Liver (tissue), 9 donors: Measurements from ENCODE around the gene BRICD5. TPM values are rescaled to one million over a fixed set of nuclear protein-coding genes. Genes with fewer than 3 reads are reported as not detected.

Experiments used
- DNase-seq: peaks from one replicate; pipeline ENCODE4 v3.0.0-alpha.2; 2017; ENCODE audit warnings: low spot score
- H3K27ac ChIP-seq, 2 donors: one replicate each; pipeline ENCODE4 v1.7.0; 2013; ENCODE audit warnings: inconsistent platforms in 2 of 2, low read length in 2 of 2, control low read depth in 1 of 2, low read depth in 1 of 2, mild to moderate bottlenecking in 1 of 2
- H3K27me3 ChIP-seq, 4 donors: one replicate each; pipeline versions ENCODE4 v1.6.1 to v1.7.0; 2013; ENCODE audit warnings: low read length in 3 of 4, inconsistent platforms in 1 of 4, mild to moderate bottlenecking in 1 of 4, moderate library complexity in 1 of 4; ENCODE audit not compliant: control insufficient read depth in 4 of 4, insufficient read depth in 4 of 4
- H3K36me3 ChIP-seq, 4 donors: one replicate each; pipeline versions ENCODE4 v1.6.1 to v1.7.0; 2013; ENCODE audit warnings: low read length in 3 of 4, mild to moderate bottlenecking in 3 of 4, low read depth in 1 of 4, moderate library complexity in 1 of 4; ENCODE audit not compliant: control insufficient read depth in 4 of 4, insufficient read depth in 3 of 4
- H3K4me1 ChIP-seq, 4 donors: one replicate each; pipeline versions ENCODE4 v1.6.1 to v1.7.0; 2013; ENCODE audit warnings: low read length in 3 of 4, mild to moderate bottlenecking in 3 of 4, moderate library complexity in 1 of 4; ENCODE audit not compliant: control insufficient read depth in 4 of 4, insufficient read depth in 4 of 4
- H3K4me3 ChIP-seq, 3 donors: one replicate each; pipeline versions ENCODE4 v1.6.1 to v1.7.0; 2013; ENCODE audit warnings: low read length in 3 of 3, control low read depth in 1 of 3, low read depth in 1 of 3, mild to moderate bottlenecking in 1 of 3
- H3K9ac ChIP-seq, 2 donors: one replicate each; pipeline ENCODE4 v1.7.0; 2013; ENCODE audit warnings: low read length in 2 of 2, mild to moderate bottlenecking in 2 of 2, moderate library complexity in 2 of 2, control low read depth in 1 of 2, low read depth in 1 of 2
- H3K9me3 ChIP-seq, 4 donors: one replicate each; pipeline versions ENCODE4 v1.6.1 to v1.7.0; 2013; ENCODE audit warnings: low read length in 3 of 4; ENCODE audit not compliant: control insufficient read depth in 4 of 4
- ATF3 ChIP-seq: IDR thresholded peaks from 2 replicates; pipeline ENCODE4 v1.6.1; 2016; ENCODE audit warnings: antibody characterized with exemption
- CTCF ChIP-seq: fragments of 150-350 bp; IDR thresholded peaks from 2 replicates; pipeline ENCODE4 v1.5.1; 2017; ENCODE audit warnings: improper control_type of control experiment, low read depth, low read length; ENCODE audit not compliant: missing input control
- EGR1 ChIP-seq, 2 donors: IDR thresholded peaks; 2 replicates each; pipeline ENCODE4 v1.6.1; 2016 to 2018; ENCODE audit warnings: antibody characterized with exemption in 2 of 2, low read depth in 2 of 2
- FOXA1 ChIP-seq: IDR thresholded peaks from 2 replicates; pipeline ENCODE4 v1.6.1; 2016; ENCODE audit warnings: antibody characterized with exemption
- FOXA2 ChIP-seq: IDR thresholded peaks from 2 replicates; pipeline ENCODE4 v1.6.1; 2016; ENCODE audit warnings: antibody characterized with exemption
- GABPA ChIP-seq, 2 donors: IDR thresholded peaks in 1 of 2; conservative IDR thresholded peaks in 1 of 2; 2 replicates each; pipeline ENCODE4 v1.6.1; 2016; ENCODE audit warnings: antibody characterized with exemption in 2 of 2, mild to moderate bottlenecking in 1 of 2, moderate library complexity in 1 of 2
- HNF4A ChIP-seq, 2 donors: conservative IDR thresholded peaks; 2 replicates each; pipeline ENCODE4 v1.6.1; 2016; ENCODE audit warnings: antibody characterized with exemption in 2 of 2, mild to moderate bottlenecking in 2 of 2
- HNF4G ChIP-seq: IDR thresholded peaks from 2 replicates; pipeline ENCODE4 v1.6.1; 2016; ENCODE audit warnings: antibody characterized with exemption
- JUND ChIP-seq, 2 donors: IDR thresholded peaks; 2 replicates each; pipeline ENCODE4 v1.6.1; 2016; ENCODE audit warnings: antibody characterized with exemption in 2 of 2
- MAX ChIP-seq: IDR thresholded peaks from 2 replicates; pipeline ENCODE4 v1.6.1; 2016; ENCODE audit warnings: antibody characterized with exemption
- NR2F2 ChIP-seq: IDR thresholded peaks from 2 replicates; pipeline ENCODE4 v1.6.1; 2016; ENCODE audit warnings: antibody characterized with exemption
- RAD21 ChIP-seq, 2 donors: IDR thresholded peaks; 2 replicates each; pipeline ENCODE4 v1.6.1; 2016; ENCODE audit warnings: antibody characterized with exemption in 2 of 2, mild to moderate bottlenecking in 2 of 2
- REST ChIP-seq: IDR thresholded peaks from 2 replicates; pipeline ENCODE4 v1.6.1; 2016; ENCODE audit warnings: antibody characterized with exemption, mild to moderate bottlenecking
- RXRA ChIP-seq, 2 donors: IDR thresholded peaks; 2 replicates each; pipeline ENCODE4 v1.6.1; 2017 to 2018; ENCODE audit warnings: antibody characterized with exemption in 2 of 2, mild to moderate bottlenecking in 1 of 2
- SP1 ChIP-seq: IDR thresholded peaks from 2 replicates; pipeline ENCODE4 v1.6.1; 2018; ENCODE audit warnings: antibody characterized with exemption, mild to moderate bottlenecking
- TAF1 ChIP-seq: conservative IDR thresholded peaks from 2 replicates; pipeline ENCODE4 v1.6.1; 2016; ENCODE audit warnings: antibody characterized with exemption, mild to moderate bottlenecking
- YY1 ChIP-seq: IDR thresholded peaks from 2 replicates; pipeline ENCODE4 v1.6.1; 2016; ENCODE audit warnings: antibody characterized with exemption, mild to moderate bottlenecking
- ZBTB33 ChIP-seq: IDR thresholded peaks from 2 replicates; pipeline ENCODE4 v1.6.1; 2016; ENCODE audit warnings: antibody characterized with exemption
- WGBS: extraction: QIAGEN DNeasy Blood & Tissue Kit; methylation state at CpG from one replicate; pipeline ENCODE4 v1.1.7; 2013; 5-methylcytosine and 5-hydroxymethylcytosine counted together
- polyA plus RNA-seq, 2 donors: library from polyadenylated mRNA; stranded (reverse) in 1 of 2; unstranded in 1 of 2; fragments of 200-250 nt in 1 of 2; fragments of >200 nt in 1 of 2; fragmentation: Nextera tagmentation in 1 of 2; extraction: Ambion mirVana in 1 of 2; gene quantifications; one replicate each; pipeline versions ENCODE4 v1.2.1 to v1.2.3, GENCODE V29; 2013 to 2015
- total RNA-seq, 2 donors: library from RNA; depleted of rRNA; stranded (reverse); fragments of >200 nt; gene quantifications; one replicate each; pipeline ENCODE4 v1.2.3, GENCODE V29; 2014
- donor health status: healthy.
- donor health status: healthy.
- donor health status: healthy.
- donor health status: healthy.
- donor health status: healthy.

Gene BRICD5
- total and polyA plus RNA-seq, 4 donors = 0.26 to 1.9 (median 1.4) TPM

DNA sequence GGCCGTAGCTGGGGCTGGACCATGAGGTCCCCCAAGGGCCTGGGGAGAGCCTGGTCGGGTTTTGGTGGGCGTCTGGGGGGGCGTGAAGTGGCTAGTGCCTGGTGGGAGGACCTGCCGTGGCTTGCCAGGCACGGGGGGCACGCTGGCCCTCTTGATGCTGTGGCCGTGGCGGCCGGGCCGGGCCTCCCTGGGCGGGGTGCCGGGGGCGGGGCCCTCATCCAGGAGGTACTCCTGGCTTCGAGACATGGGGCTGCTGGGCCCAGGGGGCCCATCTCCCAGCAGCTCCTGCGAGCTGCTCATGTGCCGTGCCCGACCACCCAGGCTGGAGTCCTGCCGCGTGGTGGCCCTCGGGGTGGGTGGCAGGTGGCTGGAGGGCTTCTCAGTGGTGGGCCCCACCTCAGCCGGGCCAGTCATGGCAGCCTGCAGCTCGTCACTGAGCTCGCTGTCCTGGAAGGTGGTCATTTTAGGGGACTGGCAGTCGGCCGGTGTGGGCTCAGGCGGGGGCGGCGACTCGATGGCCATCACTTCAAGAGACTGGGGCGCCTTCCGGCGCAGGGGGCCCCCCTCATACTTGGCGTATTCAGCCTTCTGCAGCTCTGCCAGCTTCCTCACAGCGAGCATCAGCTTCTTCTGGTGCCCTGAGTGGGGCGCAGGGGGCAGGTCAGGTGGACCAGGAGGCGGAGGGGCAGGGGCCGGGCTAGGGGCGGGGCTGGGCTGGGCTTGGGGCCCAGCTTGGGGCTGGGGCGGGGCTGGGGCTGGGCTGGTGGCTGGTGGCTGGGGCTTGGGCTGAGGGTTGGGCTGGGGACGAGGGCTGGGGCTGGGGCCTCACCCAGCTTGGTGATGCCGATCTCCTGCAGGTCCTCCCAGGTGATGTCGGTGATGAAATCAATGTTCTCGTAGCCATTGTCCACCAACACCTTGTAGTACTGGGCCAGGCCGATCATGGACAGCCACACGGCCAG is 29.4 kb downstream of the BRICD5 start (continued):
- TF ChIP-seq CTCF (no peak), RXRA (IDR thresholded peaks at IDR 0.05) (no peak), EGR1 (IDR thresholded peaks at IDR 0.05; ENCODE audit: low read depth in 2 of 2) (no peak)

- Histone ChIP-seq H3K4me1 (no peaks in the 10 kb centered on the region), H3K27ac (no peak overlapping the region), H3K9ac (no peak overlapping the region), H3K36me3 (peaks cover 5 to 20% (median 8%) of the 10 kb centered on the region in 4 donors), H3K27me3 (no peaks in the 10 kb centered on the region), H3K4me3 (no peak overlapping the region), H3K9me3 (no peaks in the 10 kb centered on the region)
- 96% methylated on average over 43 of the region's 43 CpGs for WGBS
- DNase-seq = no peak
- no peak for TF ChIP-seq SP1
- TF ChIP-seq RAD21 (IDR thresholded peaks at IDR 0.05) = no peak
- TF ChIP-seq REST = no peak
- no peak for TF ChIP-seq FOXA1
- no peak for TF ChIP-seq FOXA2
- no peak for TF ChIP-seq ZBTB33
- TF ChIP-seq HNF4G = no peak
- TF ChIP-seq ATF3 = no peak
- TF ChIP-seq YY1 = no peak
- no peak for TF ChIP-seq HNF4A (conservative IDR thresholded peaks at IDR 0.05)
- TF ChIP-seq MAX = no peak
- TF ChIP-seq NR2F2 = no peak
- no peak for TF ChIP-seq RXRA (IDR thresholded peaks at IDR 0.05)
- TF ChIP-seq GABPA (IDR thresholded peaks at IDR 0.05 in 1 of 2, conservative IDR thresholded peaks at IDR 0.05 in 1 of 2) = no peak
- no peak for TF ChIP-seq CTCF
- TF ChIP-seq TAF1 = no peak
- TF ChIP-seq JUND (IDR thresholded peaks at IDR 0.05) = no peak
Measured at GRCh38 chr16:2180461-2180860, 30.2 kb downstream of the BRICD5 start.
